Type B pancreatic cell (in vitro differentiated cells): ENCODE results near the gene ECT2L. TPM values are rescaled to one million over a fixed set of nuclear protein-coding genes. Genes with fewer than 3 reads are reported as not detected.

ENCODE experiments used
- DNase-seq: peaks from one replicate; pipeline ENCODE4 v3.0.0; 2021; ENCODE audit warnings: mixed read lengths; ENCODE audit not compliant: unreplicated experiment; ENCODE audit errors: extremely low spot score
- H3K27ac Mint-ChIP-seq: 2 replicates; pipeline ENCODE4 v1.8.0; 2021; ENCODE audit warnings: mild to moderate bottlenecking, mixed read lengths
- H3K27me3 Mint-ChIP-seq: 2 replicates; pipeline ENCODE4 v1.8.0; 2021; ENCODE audit warnings: mixed read lengths
- H3K36me3 Mint-ChIP-seq: 2 replicates; pipeline ENCODE4 v1.8.0; 2021; ENCODE audit warnings: mixed read lengths
- H3K4me1 Mint-ChIP-seq: one replicate; pipeline ENCODE4 v1.8.0; 2021; ENCODE audit warnings: mixed read lengths; ENCODE audit not compliant: unreplicated experiment
- H3K4me3 Mint-ChIP-seq: 2 replicates; pipeline ENCODE4 v1.8.0; 2021; ENCODE audit warnings: mild to moderate bottlenecking, mixed read lengths
- H3K9me3 Mint-ChIP-seq: 2 replicates; pipeline ENCODE4 v1.8.0; 2021; ENCODE audit warnings: mixed read lengths
- CTCF ChIP-seq: fragments of 200-600 bp; sonication (generic); conservative IDR thresholded peaks from 2 replicates; pipeline ENCODE4 v1.5.0; 2021; ENCODE audit warnings: antibody characterized with exemption, mild to moderate bottlenecking
- total RNA-seq: library from RNA; stranded (reverse); gene quantifications from 2 replicates; pipeline ENCODE4 v1.2.1, GENCODE V29; 2021; ENCODE audit warnings: low replicate concordance

Gene ECT2L
- total RNA-seq, 1 donor from 2014 or later: 0.07 TPM

GRCh38 chr6:138864343-138864890 is 68.5 kb downstream of the ECT2L start:
- no peak for DNase-seq
- no peaks in the 10 kb centered on the region for H3K27me3 Mint-ChIP-seq
- H3K27ac Mint-ChIP-seq: no peak overlapping the region
- no peaks in the 10 kb centered on the region for H3K36me3 Mint-ChIP-seq
- peaks cover 17% of the 10 kb centered on the region for H3K4me1 Mint-ChIP-seq
- H3K4me3 Mint-ChIP-seq: no peak overlapping the region
- no peak for TF ChIP-seq CTCF
- H3K9me3 Mint-ChIP-seq: no peaks in the 10 kb centered on the region

DNA sequence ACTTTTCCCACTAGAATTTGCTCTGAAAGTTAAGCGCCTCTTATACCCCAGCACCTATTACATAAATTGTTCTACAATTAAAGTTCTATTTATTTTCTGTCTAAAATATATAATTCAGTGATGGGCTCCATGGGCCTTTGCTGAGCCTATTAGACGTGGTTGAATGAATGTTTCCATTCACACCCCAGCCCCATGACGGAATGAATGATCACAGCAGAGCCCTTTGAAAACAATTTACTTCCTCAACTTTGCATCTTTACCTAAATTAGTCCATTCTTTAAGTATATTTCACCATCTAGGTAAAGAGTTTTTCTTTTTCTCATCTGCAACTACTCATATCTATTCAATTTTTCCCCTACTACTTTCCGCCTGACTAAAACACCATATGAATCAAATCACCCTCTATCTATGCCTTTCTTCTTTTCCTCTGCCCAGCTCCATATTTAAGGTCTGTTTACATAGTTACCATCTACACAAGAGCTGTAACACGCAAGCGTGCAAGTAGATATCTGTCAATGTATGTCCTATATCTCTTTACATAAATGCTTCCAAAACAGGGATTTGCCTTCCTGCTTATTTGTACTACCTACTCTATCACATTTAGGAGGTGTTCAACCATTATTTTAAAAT is 69.7 kb downstream of the ECT2L start:
- Mint-ChIP-seq H3K9me3 (no peaks in the 10 kb centered on the region), H3K4me3 (no peak overlapping the region), H3K36me3 (no peaks in the 10 kb centered on the region), H3K27ac (no peak overlapping the region), H3K27me3 (no peaks in the 10 kb centered on the region), H3K4me1 (peaks cover 18% of the 10 kb centered on the region)
- TF ChIP-seq CTCF: no peak
- DNase-seq: no peak

DNA sequence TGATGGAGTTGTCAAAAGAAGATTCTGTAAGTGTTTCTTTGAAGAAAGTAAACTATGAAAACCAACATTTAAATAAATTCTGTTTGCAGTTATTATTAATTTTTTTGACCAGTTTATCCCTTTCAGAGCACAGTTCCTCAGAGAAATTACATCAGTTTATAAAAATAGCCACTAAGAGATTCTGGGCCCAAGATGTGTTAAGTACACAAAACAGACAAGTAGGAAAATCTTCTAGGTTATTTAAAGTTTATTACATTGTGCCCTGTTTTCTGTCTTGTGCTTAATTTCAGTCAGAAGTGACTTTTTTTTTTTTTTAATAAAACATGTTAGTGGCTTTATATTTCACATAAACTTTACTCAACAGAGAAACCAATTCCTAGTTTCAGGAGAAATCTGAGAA is 72.3 kb downstream of the ECT2L start:
- H3K4me3 Mint-ChIP-seq: no peak overlapping the region

GRCh38 chr6:138869398-138869797 is 73.5 kb downstream of the ECT2L start:
- peaks cover 9% of the 10 kb centered on the region for H3K4me1 Mint-ChIP-seq
- H3K27ac Mint-ChIP-seq: no peak overlapping the region
- no peaks in the 10 kb centered on the region for H3K27me3 Mint-ChIP-seq
- DNase-seq: no peak
- no peaks in the 10 kb centered on the region for H3K36me3 Mint-ChIP-seq
- no peak for TF ChIP-seq CTCF
- H3K9me3 Mint-ChIP-seq: no peaks in the 10 kb centered on the region
- H3K4me3 Mint-ChIP-seq: no peak overlapping the region

More for the DNA sequence above, 72.3 kb downstream of the ECT2L start:
- Mint-ChIP-seq H3K27ac (no peak overlapping the region), H3K9me3 (no peaks in the 10 kb centered on the region), H3K36me3 (no peaks in the 10 kb centered on the region), H3K4me1 (peaks cover 10% of the 10 kb centered on the region), H3K27me3 (no peaks in the 10 kb centered on the region)
- DNase-seq: no peak
- no peak for TF ChIP-seq CTCF

DNA sequence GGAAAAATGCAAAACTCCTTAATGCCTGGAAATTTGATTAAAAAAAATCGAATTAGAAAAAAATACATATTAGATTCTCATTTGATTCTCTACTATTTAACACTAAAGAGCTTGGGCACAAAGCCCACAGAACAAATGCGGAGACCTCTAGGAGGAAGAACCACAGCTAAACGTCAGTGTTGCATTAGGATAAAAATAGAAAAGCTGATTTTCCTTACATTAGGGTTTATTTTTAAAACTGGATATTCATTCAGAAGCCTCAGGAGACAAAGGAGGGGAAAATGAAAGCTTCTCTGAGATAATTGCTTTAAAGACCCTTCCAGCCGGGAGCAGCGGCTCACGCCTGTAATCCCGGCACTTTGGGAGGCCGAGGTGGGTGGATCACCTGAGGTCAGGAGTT is 77.3 kb downstream of the ECT2L start:
- Mint-ChIP-seq H3K27ac (no peak overlapping the region), H3K4me3 (no peak overlapping the region), H3K9me3 (no peaks in the 10 kb centered on the region), H3K27me3 (no peaks in the 10 kb centered on the region), H3K4me1 (peaks cover 5% of the 10 kb centered on the region), H3K36me3 (no peaks in the 10 kb centered on the region)
- DNase-seq: no peak
- no peak for TF ChIP-seq CTCF
